Nephron (organoid): ENCODE data around the gene FKBP15.

Experiments
- H3K27ac Mint-ChIP-seq, 3 experiments: 2 replicates each; pipeline ENCODE4 v1.8.0; 2020; ENCODE audit warnings: mixed read lengths in 3 of 3, mild to moderate bottlenecking in 2 of 3, moderate library complexity in 1 of 3
- H3K27me3 Mint-ChIP-seq: 2 replicates; pipeline ENCODE4 v1.8.0; 2021; ENCODE audit warnings: low read depth, mild to moderate bottlenecking, moderate library complexity, mixed read lengths
- H3K36me3 Mint-ChIP-seq: 2 replicates; pipeline ENCODE4 v1.8.0; 2020; ENCODE audit warnings: low read depth, mixed read lengths
- H3K4me1 Mint-ChIP-seq: 2 replicates; pipeline ENCODE4 v1.8.0; 2020; ENCODE audit warnings: mixed read lengths
- H3K4me3 Mint-ChIP-seq, 3 experiments: 2 replicates each; pipeline ENCODE4 v1.8.0; 2020; ENCODE audit warnings: mild to moderate bottlenecking in 3 of 3, mixed read lengths in 3 of 3, moderate library complexity in 2 of 3
- H3K9me3 Mint-ChIP-seq: 2 replicates; pipeline ENCODE4 v1.8.0; 2020; ENCODE audit warnings: mixed read lengths
- CTCF ChIP-seq, 3 experiments: fragments of 200-600 bp; sonication (generic); IDR thresholded peaks; one replicate each; pipeline ENCODE4 v1.5.0; 2021; ENCODE audit warnings: antibody characterized with exemption in 3 of 3; ENCODE audit not compliant: unreplicated experiment in 3 of 3

Gene FKBP15

GRCh38 chr9:113176803-113177202 lies 44.3 kb downstream of the FKBP15 start:
- Mint-ChIP-seq H3K27ac (no peak overlapping the region), H3K4me1 (no peaks in the 10 kb centered on the region)

GRCh38 chr9:113173341-113173740 lies 47.7 kb downstream of the FKBP15 start:
- Mint-ChIP-seq H3K27me3 (no peaks in the 10 kb centered on the region), H3K9me3 (no peaks in the 10 kb centered on the region), H3K4me3 (no peak overlapping the region), H3K4me1 (no peaks in the 10 kb centered on the region), H3K36me3 (peaks cover 82% of the 10 kb centered on the region), H3K27ac (no peak overlapping the region)
- no peak for TF ChIP-seq CTCF (IDR thresholded peaks at IDR 0.05; ENCODE audit: unreplicated experiment in 3 of 3)

More at GRCh38 chr9:113176803-113177202, 44.3 kb downstream of the FKBP15 start:
- Mint-ChIP-seq H3K36me3 (peaks cover 81% of the 10 kb centered on the region), H3K4me3 (no peak overlapping the region), H3K9me3 (no peaks in the 10 kb centered on the region), H3K27me3 (no peaks in the 10 kb centered on the region)
- TF ChIP-seq CTCF (IDR thresholded peaks at IDR 0.05; ENCODE audit: unreplicated experiment in 3 of 3) = no peak

GRCh38 chr9:113168809-113169208 lies 52.3 kb downstream of the FKBP15 start:
- Mint-ChIP-seq H3K4me1 (no peaks in the 10 kb centered on the region), H3K36me3 (peaks cover 67% of the 10 kb centered on the region), H3K27me3 (no peaks in the 10 kb centered on the region), H3K9me3 (no peaks in the 10 kb centered on the region), H3K27ac (no peak overlapping the region), H3K4me3 (no peak overlapping the region)
- no peak for TF ChIP-seq CTCF (IDR thresholded peaks at IDR 0.05; ENCODE audit: unreplicated experiment in 3 of 3)

- Mint-ChIP-seq H3K27me3 (no peaks in the 10 kb centered on the region), H3K4me1 (no peaks in the 10 kb centered on the region), H3K4me3 (no peak overlapping the region), H3K36me3 (peaks cover 63% of the 10 kb centered on the region), H3K9me3 (no peaks in the 10 kb centered on the region), H3K27ac (no peak overlapping the region)
- no peak for TF ChIP-seq CTCF (IDR thresholded peaks at IDR 0.05; ENCODE audit: unreplicated experiment in 3 of 3)
Measured at GRCh38 chr9:113166039-113166438, 55.0 kb downstream of the FKBP15 start.

- Mint-ChIP-seq H3K4me1 (no peaks in the 10 kb centered on the region), H3K4me3 (no peak overlapping the region), H3K36me3 (peaks cover 59% of the 10 kb centered on the region)
Measured at GRCh38 chr9:113164536-113165300, 56.4 kb downstream of the FKBP15 start.

More at GRCh38 chr9:113164536-113165300, 56.4 kb downstream of the FKBP15 start:
- Mint-ChIP-seq H3K27me3 (no peaks in the 10 kb centered on the region), H3K9me3 (no peaks in the 10 kb centered on the region), H3K27ac (no peak overlapping the region)
- TF ChIP-seq CTCF (IDR thresholded peaks at IDR 0.05; ENCODE audit: unreplicated experiment in 3 of 3) = no peak
